GM10847 (cell line): ENCODE data around the gene TMEM203.

Source experiments
- POLR2A ChIP-seq: IDR thresholded peaks from 2 replicates; pipeline ENCODE4 v1.6.1; 2011; ENCODE audit not compliant: insufficient read length; ENCODE audit errors: extremely low read depth

Gene TMEM203

DNA sequence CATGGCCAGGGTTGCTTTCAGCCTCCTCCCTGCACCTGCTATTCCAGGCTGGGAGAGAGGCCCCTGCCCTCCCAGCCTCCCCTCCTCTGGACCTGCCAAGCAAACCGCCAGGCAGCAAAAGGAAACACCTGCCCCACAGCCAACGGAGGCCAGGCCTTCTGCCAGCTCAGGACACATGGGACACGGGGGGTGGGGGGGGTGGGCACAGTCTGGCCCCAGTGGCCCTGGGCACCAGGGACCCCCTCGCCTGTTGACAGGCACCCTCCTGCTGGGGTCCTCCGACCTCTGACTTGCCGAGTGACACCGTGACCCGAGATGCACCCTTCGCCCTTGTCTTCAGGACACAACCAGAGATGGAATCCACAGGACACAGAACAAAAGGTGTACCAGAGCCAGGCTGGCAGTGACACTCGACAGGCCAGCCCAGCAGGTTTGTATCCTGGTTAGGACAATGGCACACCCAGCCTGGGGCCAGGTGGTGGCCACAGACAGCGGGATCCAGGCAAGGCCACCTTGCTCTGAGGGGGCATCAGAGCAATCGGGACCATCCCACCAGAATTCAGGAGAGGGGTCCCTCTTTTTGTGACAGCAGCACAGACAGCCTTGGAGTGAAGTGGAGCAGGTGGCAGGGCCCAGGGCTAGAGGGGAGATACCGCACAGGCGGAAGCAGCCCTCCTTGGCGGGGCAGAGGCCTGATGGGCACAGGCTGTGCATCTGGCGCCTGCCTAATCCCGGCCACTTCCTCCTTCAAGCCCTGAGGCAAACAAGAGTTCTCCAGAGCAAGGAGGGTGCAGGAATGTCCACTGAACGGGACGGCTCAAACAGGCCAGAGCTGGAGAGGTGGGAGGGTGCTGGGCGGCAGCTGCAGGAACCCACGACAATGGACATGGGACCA, 32.3 kb downstream of the TMEM203 start:
- no peak for TF ChIP-seq POLR2A

DNA sequence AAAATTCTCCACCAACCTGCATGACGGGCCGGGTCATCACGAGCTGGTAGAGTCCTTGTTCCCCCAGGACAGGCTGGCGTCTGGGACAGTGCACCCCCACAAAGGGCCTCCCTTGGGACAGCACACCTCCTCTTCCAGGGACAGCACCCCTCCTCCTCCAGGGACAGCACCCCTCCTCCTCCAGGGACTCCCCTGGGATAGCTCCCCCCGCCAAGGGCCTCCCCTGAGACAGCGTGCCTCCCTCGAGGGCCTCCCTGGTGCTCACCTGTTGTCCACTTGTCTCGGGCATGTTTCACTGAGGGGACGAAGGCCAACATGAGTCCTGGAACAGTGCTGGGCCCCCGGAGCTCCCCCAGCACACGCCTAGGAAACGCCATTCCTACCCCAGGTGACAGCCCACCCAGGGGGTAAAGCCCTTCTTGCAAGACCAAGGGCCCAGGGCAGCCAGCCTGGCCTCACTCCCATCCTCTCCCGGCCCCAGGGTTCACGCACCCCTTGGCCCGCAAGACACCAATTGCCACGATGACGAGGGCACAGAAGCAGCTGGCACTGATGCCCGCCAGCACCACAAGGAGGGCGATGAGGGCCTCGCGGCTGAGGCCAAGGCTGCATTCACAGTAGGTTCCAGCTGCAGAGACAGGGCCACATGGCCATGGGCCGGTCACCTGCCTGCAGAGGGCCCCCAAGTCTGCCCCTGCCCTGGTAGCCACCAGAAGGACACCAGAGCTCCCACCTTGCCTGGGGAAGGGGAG, 34.1 kb downstream of the TMEM203 start:
- TF ChIP-seq POLR2A = no peak

- TF ChIP-seq POLR2A = no peak
Observed at GRCh38 chr9:137170486-137171148, 34.8 kb downstream of the TMEM203 start.

DNA sequence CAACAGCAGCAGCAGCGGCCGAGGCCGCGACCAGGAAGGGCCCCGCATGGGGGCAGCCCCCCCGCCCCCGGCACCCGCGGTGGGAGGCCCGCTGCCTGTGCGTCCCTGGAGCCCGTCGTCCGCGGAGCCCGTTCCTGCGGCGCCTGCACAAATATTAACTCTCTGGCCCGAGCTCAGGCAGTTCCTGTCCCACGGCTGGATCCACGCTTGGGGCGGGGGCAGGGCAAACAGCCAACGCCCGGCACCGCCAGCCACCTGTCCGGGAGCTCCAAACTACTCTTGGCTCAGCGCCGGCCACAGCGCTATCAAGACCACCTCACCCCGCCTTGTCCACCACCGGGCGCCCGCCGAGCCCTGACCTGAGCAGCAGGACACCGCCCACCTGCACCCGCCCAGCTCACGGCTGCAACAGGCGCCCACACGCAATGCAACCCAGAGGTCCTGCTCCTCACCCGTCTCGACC, 35.5 kb downstream of the TMEM203 start, which contains the start of gene LRRC26:
LRRC26 (minus strand) TSS at position 156 of the 463 bp plus-strand sequence; CDS start at position 48, 108 bp downstream.
- no peak for TF ChIP-seq POLR2A

GRCh38 chr9:137168904-137169856, 36.3 kb downstream of the TMEM203 start:
- TF ChIP-seq POLR2A = no peak

GRCh38 chr9:137168573-137168903, 36.9 kb downstream of the TMEM203 start:
- TF ChIP-seq POLR2A = no peak

- no peak for TF ChIP-seq POLR2A
Observed at GRCh38 chr9:137167747-137168572, 37.5 kb downstream of the TMEM203 start.

DNA sequence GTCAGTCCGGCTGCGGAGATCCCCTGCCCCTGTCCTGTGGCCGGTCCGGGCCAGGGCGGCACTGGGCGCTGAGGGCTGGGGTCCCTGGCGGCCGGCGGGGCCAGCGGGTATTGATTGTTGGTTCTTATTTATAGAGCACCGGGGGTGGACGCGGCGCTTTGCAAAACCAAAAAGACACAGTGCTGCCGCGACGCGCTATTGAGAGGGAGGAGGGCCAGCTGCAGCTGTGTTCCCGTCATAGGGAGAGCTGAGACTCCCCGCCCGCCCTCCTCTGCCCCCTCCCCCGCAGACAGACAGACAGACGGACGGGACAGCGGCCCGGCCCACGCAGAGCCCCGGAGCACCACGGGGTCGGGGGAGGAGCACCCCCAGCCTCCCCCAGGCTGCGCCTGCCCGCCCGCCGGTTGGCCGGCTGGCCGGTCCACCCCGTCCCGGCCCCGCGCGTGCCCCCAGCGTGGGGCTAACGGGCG, 38.1 kb downstream of the TMEM203 start:
- no peak for TF ChIP-seq POLR2A

GRCh38 chr9:137166380-137167229, 38.8 kb downstream of the TMEM203 start:
- no peak for TF ChIP-seq POLR2A

DNA sequence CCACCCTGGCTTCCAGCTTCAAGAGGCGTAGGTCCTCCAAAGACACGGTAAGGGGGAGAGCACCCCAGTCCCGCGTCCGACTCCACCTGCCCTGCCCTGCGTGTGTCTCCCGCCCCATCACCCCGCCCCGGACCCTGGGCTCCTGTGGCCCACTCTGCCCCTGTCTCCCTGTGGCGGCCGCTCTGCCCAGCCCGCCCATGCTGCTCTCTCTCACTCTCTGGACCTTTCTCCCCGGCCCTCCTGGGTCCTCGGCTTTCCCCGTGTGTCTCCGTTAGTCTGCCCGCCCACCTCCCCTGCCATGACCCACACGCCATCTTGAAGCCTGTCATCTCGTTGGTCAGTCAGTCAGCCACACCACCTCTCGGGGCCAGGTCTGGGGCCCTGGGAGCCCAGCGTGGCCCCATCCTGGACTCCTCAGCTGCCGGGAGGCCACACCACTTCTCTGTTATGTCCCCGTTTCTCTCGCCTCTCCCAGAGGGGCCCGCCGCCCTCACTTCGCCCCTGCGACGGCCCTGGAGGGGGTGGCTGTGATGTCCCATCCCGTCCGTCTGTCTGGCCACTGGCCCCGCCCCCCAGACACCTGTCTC, 40.1 kb downstream of the TMEM203 start:
- TF ChIP-seq POLR2A = no peak

GRCh38 chr9:137164370-137165249, 40.8 kb downstream of the TMEM203 start:
- no peak for TF ChIP-seq POLR2A
